Measurements from ENCODE around the gene UGT1A4. TPM values are rescaled to one million over a fixed set of nuclear protein-coding genes. Genes with fewer than 3 reads are reported as not detected.

Gene UGT1A4
- polyA plus RNA-seq, 3 donors, result not detected

GRCh38 chr2:233689501-233689900 lies 29.0 kb upstream of the UGT1A4 start:
- no peak for TF ChIP-seq CTCF (IDR thresholded peaks at IDR 0.05)
- 0% methylated on average over 2 of the region's 3 CpGs for WGBS (ENCODE audit: insufficient coverage)

GRCh38 chr2:233690444-233690843 lies 28.1 kb upstream of the UGT1A4 start:
- intact Hi-C loops (cut with micrococcal nuclease), result no loop called here
- DNase-seq, result no peak

More at GRCh38 chr2:233689501-233689900, 29.0 kb upstream of the UGT1A4 start:
- Mint-ChIP-seq H3K27ac (no peak overlapping the region), H3K4me1 (no peaks in the 10 kb centered on the region), H3K9me3 (peaks cover 0 to 6% (median 0%) of the 10 kb centered on the region in 7 donors), H3K36me3 (no peaks in the 10 kb centered on the region), H3K4me3 (no peak overlapping the region), H3K27me3 (ENCODE audit: low read depth in 3 of 3) (peaks cover 0 to 2% (median 0%) of the 10 kb centered on the region in 3 donors)
- no peaks in the 10 kb centered on the region for H3K4me1 ChIP-seq (ENCODE audit: control insufficient read depth in 1 of 2, insufficient read depth in 2 of 2, low read length in 2 of 2)
- no peak overlapping the region for H3K9ac ChIP-seq (ENCODE audit: insufficient read depth, low read length, poor library complexity, severe bottlenecking)
- H2AFZ ChIP-seq (ENCODE audit: insufficient read depth, low read depth, low read length, poor library complexity, severe bottlenecking), result no peak overlapping the region
- no peak overlapping the region for H3K4me2 ChIP-seq (replicated peaks; ENCODE audit: extremely low read depth, low read length, poor library complexity, severe bottlenecking)
- no peak overlapping the region for H3K27ac ChIP-seq (ENCODE audit: low read depth in 1 of 2, low read length in 2 of 2)
- H4K20me1 ChIP-seq (ENCODE audit: insufficient read depth, low read length), result no peaks in the 10 kb centered on the region
- H3K9me3 ChIP-seq (replicated peaks in 1 of 2; ENCODE audit: control insufficient read depth in 1 of 2, insufficient read depth in 1 of 2, low read length in 2 of 2), result no peaks in the 10 kb centered on the region
- no peaks in the 10 kb centered on the region for H3K36me3 ChIP-seq (replicated peaks in 1 of 2; ENCODE audit: control insufficient read depth in 1 of 2, insufficient read depth in 2 of 2, low read length in 2 of 2)
- no peak for DNase-seq
- H3K27me3 ChIP-seq (ENCODE audit: control insufficient read depth in 2 of 2, insufficient read depth in 2 of 2, low read length in 2 of 2), result no peaks in the 10 kb centered on the region
- intact Hi-C loops (cut with micrococcal nuclease), result no loop called here
- H3K4me3 ChIP-seq (replicated peaks in 1 of 3; ENCODE audit: low read depth in 2 of 3, low read length in 3 of 3), result no peak overlapping the region
- no peaks in the 10 kb centered on the region for H3K79me2 ChIP-seq (ENCODE audit: insufficient read depth, low read length)

More at GRCh38 chr2:233690444-233690843, 28.1 kb upstream of the UGT1A4 start:
- Histone ChIP-seq H3K4me1 (ENCODE audit: control insufficient read depth in 1 of 2, insufficient read depth in 2 of 2, low read length in 2 of 2) (no peaks in the 10 kb centered on the region), H2AFZ (ENCODE audit: insufficient read depth, low read depth, low read length, poor library complexity, severe bottlenecking) (no peak overlapping the region), H3K36me3 (replicated peaks in 1 of 2; ENCODE audit: control insufficient read depth in 1 of 2, insufficient read depth in 2 of 2, low read length in 2 of 2) (no peaks in the 10 kb centered on the region), H3K9ac (ENCODE audit: insufficient read depth, low read length, poor library complexity, severe bottlenecking) (no peak overlapping the region), H3K27me3 (ENCODE audit: control insufficient read depth in 2 of 2, insufficient read depth in 2 of 2, low read length in 2 of 2) (no peaks in the 10 kb centered on the region), H4K20me1 (ENCODE audit: insufficient read depth, low read length) (no peaks in the 10 kb centered on the region), H3K4me2 (replicated peaks; ENCODE audit: extremely low read depth, low read length, poor library complexity, severe bottlenecking) (no peak overlapping the region), H3K9me3 (replicated peaks in 1 of 2; ENCODE audit: control insufficient read depth in 1 of 2, insufficient read depth in 1 of 2, low read length in 2 of 2) (no peaks in the 10 kb centered on the region), H3K79me2 (ENCODE audit: insufficient read depth, low read length) (no peaks in the 10 kb centered on the region), H3K4me3 (replicated peaks in 1 of 3; ENCODE audit: low read depth in 2 of 3, low read length in 3 of 3) (no peak overlapping the region), H3K27ac (ENCODE audit: low read depth in 1 of 2, low read length in 2 of 2) (no peak overlapping the region)
- WGBS (ENCODE audit: insufficient coverage), result 96% methylated on average over 3 of the region's 4 CpGs
- Mint-ChIP-seq H3K36me3 (no peaks in the 10 kb centered on the region), H3K9me3 (peaks cover 0 to 6% (median 3%) of the 10 kb centered on the region in 7 donors), H3K4me1 (no peaks in the 10 kb centered on the region), H3K4me3 (no peak overlapping the region), H3K27me3 (ENCODE audit: low read depth in 3 of 3) (peaks cover 0 to 2% (median 0%) of the 10 kb centered on the region in 3 donors), H3K27ac (no peak overlapping the region)
- TF ChIP-seq CTCF (IDR thresholded peaks at IDR 0.05), result no peak

All from CD14-positive monocyte (primary cell).